ENCODE results near the gene RAB15.

The RAB15 gene

DNA sequence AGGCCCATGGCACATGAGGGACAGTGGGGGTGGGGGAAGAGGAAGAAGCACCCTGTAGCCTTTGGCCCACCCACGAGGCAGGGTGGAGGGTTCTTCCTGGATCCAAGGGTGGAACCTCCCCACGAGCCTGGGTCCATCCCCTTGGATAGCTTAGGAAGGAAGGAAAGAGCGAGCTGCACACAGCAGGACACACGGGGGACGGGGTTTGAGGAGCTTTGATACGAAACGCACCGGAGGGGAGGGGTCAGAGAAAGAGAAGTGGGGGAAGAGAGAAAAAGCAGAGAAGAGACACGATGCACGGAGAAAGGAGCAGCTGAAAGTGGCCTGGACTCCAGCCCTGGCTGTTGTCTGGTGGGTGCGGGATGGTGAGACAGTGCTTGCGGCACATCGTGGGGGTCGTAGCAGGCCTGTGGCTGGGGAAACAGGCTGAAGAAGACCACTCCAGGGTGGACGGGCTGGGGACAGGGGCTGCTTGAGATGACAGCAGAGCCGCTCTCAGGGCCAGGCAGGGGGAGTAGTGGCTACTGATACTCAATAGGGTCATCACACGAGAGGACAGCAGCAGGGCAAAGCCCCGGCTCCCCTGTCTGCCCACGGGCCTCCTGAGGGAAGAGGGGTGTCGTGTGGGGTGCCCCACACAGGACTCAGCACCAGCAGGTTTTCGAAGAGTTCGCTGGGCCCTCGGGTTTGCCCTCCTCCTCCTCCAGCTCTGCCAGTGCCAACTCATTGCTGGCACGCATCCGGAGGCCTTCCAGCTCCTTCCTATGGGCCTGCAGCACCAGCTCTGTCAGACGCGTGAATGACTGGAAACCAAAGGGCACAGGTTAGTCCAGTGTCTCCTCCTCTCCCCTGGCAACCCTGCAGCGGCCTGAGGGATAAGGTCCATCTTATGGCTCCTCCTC is 24.2 kb downstream of the RAB15 start:
- H3K27ac ChIP-seq = no peak overlapping the region
- H3K79me2 ChIP-seq = peaks cover 14% of the 10 kb centered on the region
- no peak overlapping the region for H3K9ac ChIP-seq
- no peaks in the 10 kb centered on the region for H3K27me3 ChIP-seq (ENCODE audit: control insufficient read depth, insufficient read depth, low read length)
- H3K4me3 ChIP-seq (ENCODE audit: low read depth, low read length) = no peak overlapping the region
- no peak for TF ChIP-seq CTCF (IDR thresholded peaks at IDR 0.05)
- H3K9me3 ChIP-seq (ENCODE audit: control insufficient read depth, low read length) = no peaks in the 10 kb centered on the region
- H3K36me3 ChIP-seq (ENCODE audit: control insufficient read depth, insufficient read depth, low read length) = no peaks in the 10 kb centered on the region
- H3K4me1 ChIP-seq = peaks cover 19% of the 10 kb centered on the region
- H3K4me2 ChIP-seq (ENCODE audit: low read length) = no peak overlapping the region
- no peak overlapping the region for H2AFZ ChIP-seq

GRCh38 chr14:64946310-64947045 is 25.7 kb downstream of the RAB15 start:
- Histone ChIP-seq H3K27ac (no peak overlapping the region), H3K4me1 (peaks cover 4% of the 10 kb centered on the region), H2AFZ (no peak overlapping the region), H3K4me2 (ENCODE audit: low read length) (no peak overlapping the region), H3K9ac (no peak overlapping the region), H3K79me2 (peaks cover 14% of the 10 kb centered on the region), H3K9me3 (ENCODE audit: control insufficient read depth, low read length) (no peaks in the 10 kb centered on the region), H3K27me3 (ENCODE audit: control insufficient read depth, insufficient read depth, low read length) (no peaks in the 10 kb centered on the region), H3K4me3 (ENCODE audit: low read depth, low read length) (no peak overlapping the region), H3K36me3 (ENCODE audit: control insufficient read depth, insufficient read depth, low read length) (no peaks in the 10 kb centered on the region)
- no peak for TF ChIP-seq CTCF (IDR thresholded peaks at IDR 0.05)

GRCh38 chr14:64945431-64946178 is 26.5 kb downstream of the RAB15 start:
- no peaks in the 10 kb centered on the region for H3K9me3 ChIP-seq (ENCODE audit: control insufficient read depth, low read length)
- no peak for TF ChIP-seq CTCF (IDR thresholded peaks at IDR 0.05)

GRCh38 chr14:64944861-64945260 is 27.3 kb downstream of the RAB15 start:
- peaks cover 4% of the 10 kb centered on the region for H3K4me1 ChIP-seq
- TF ChIP-seq CTCF (IDR thresholded peaks at IDR 0.05) = no peak
- H3K27ac ChIP-seq = no peak overlapping the region
- H3K27me3 ChIP-seq (ENCODE audit: control insufficient read depth, insufficient read depth, low read length) = no peaks in the 10 kb centered on the region
- H3K4me2 ChIP-seq (ENCODE audit: low read length) = no peak overlapping the region
- H3K36me3 ChIP-seq (ENCODE audit: control insufficient read depth, insufficient read depth, low read length) = no peaks in the 10 kb centered on the region
- H3K79me2 ChIP-seq = peaks cover 11% of the 10 kb centered on the region
- H2AFZ ChIP-seq = no peak overlapping the region
- H3K9me3 ChIP-seq (ENCODE audit: control insufficient read depth, low read length) = no peaks in the 10 kb centered on the region
- H3K4me3 ChIP-seq (ENCODE audit: low read depth, low read length) = no peak overlapping the region
- no peak overlapping the region for H3K9ac ChIP-seq

More at GRCh38 chr14:64945431-64946178, 26.5 kb downstream of the RAB15 start:
- Histone ChIP-seq H3K79me2 (peaks cover 14% of the 10 kb centered on the region), H3K27ac (no peak overlapping the region), H3K9ac (no peak overlapping the region), H3K4me3 (ENCODE audit: low read depth, low read length) (no peak overlapping the region), H3K27me3 (ENCODE audit: control insufficient read depth, insufficient read depth, low read length) (no peaks in the 10 kb centered on the region), H2AFZ (no peak overlapping the region), H3K36me3 (ENCODE audit: control insufficient read depth, insufficient read depth, low read length) (no peaks in the 10 kb centered on the region), H3K4me1 (peaks cover under 1% of the 10 kb centered on the region), H3K4me2 (ENCODE audit: low read length) (no peak overlapping the region)

Measured in parathyroid adenoma (tissue), 2 donors.